ENCODE results near the gene TRA2A. TPM values are rescaled to one million over a fixed set of nuclear protein-coding genes. Genes with fewer than 3 reads are reported as not detected.

TRA2A gene
- total RNA-seq, 1 donor from 2014 or later: 58.3 TPM

DNA sequence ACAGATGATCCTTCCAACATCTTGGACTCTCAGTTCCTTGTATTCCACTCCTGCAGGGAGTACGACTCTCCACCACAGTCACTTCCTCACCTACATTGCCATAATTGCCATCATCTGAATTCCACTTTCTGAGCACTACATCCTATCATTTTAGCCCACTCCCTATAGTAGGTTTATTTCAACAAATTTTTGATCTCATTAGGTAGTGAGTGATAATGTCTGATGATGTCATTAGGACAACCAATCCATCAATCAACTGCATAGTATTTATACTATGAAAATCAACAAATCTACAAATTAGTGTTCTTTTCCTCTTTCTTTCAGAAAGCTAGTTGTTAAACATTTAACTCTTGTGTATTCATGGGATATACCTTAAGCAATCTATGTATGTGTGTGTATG is 13.7 kb upstream of the TRA2A start:
- H3K9me3 Mint-ChIP-seq (ENCODE audit: low read depth): no peaks in the 10 kb centered on the region
- H3K4me1 Mint-ChIP-seq (ENCODE audit: low read depth): peaks cover 5% of the 10 kb centered on the region
- H3K27ac Mint-ChIP-seq (ENCODE audit: unreplicated experiment): no peak overlapping the region
- H3K4me3 Mint-ChIP-seq (ENCODE audit: unreplicated experiment): no peak overlapping the region
- no peaks in the 10 kb centered on the region for H3K36me3 Mint-ChIP-seq (ENCODE audit: low read depth)
- no peak for TF ChIP-seq CTCF (IDR thresholded peaks at IDR 0.05)
- DNase-seq (ENCODE audit: low spot score): no peak
- H3K27me3 Mint-ChIP-seq (ENCODE audit: low read depth): peaks cover 2% of the 10 kb centered on the region

DNA sequence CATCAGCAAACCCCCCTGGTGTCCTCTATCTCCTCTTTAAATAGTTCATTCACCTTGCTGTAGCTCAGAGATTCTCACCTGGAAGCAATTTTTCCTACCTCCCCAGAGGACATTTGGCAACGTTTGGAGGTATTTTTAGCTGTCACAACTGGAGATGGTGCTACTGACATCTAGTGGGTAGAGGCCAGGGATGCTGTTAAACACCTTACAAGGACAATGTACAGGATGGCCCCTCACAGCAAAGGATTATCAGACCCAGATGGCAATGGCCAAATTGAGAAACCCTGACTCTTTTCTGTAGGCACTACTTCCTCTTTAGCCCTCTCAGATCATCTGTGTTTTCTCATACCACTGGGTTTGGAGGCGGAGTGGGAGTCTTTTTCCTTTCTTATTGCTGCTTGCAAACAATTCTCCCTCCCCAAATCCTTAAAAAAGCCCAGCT is 13.2 kb upstream of the TRA2A start:
- TF ChIP-seq CTCF (IDR thresholded peaks at IDR 0.05): peak; percentile 69
- H3K36me3 Mint-ChIP-seq (ENCODE audit: low read depth): no peaks in the 10 kb centered on the region
- H3K4me3 Mint-ChIP-seq (ENCODE audit: unreplicated experiment): no peak overlapping the region
- DNase-seq (ENCODE audit: low spot score): no peak
- peaks cover 5% of the 10 kb centered on the region for H3K4me1 Mint-ChIP-seq (ENCODE audit: low read depth)
- no peak overlapping the region for H3K27ac Mint-ChIP-seq (ENCODE audit: unreplicated experiment)
- H3K9me3 Mint-ChIP-seq (ENCODE audit: low read depth): no peaks in the 10 kb centered on the region
- H3K27me3 Mint-ChIP-seq (ENCODE audit: low read depth): peaks cover 2% of the 10 kb centered on the region

- no peak for TF ChIP-seq CTCF (IDR thresholded peaks at IDR 0.05)
- Mint-ChIP-seq H3K27ac (ENCODE audit: unreplicated experiment) (no peak overlapping the region), H3K4me3 (ENCODE audit: unreplicated experiment) (no peak overlapping the region), H3K36me3 (ENCODE audit: low read depth) (no peaks in the 10 kb centered on the region), H3K9me3 (ENCODE audit: low read depth) (no peaks in the 10 kb centered on the region), H3K4me1 (ENCODE audit: low read depth) (peaks cover 5% of the 10 kb centered on the region), H3K27me3 (ENCODE audit: low read depth) (no peaks in the 10 kb centered on the region)
- DNase-seq (ENCODE audit: low spot score): no peak
These were observed 11.0 kb upstream of the TRA2A start for GRCh38 chr7:23542752-23543151.

DNA sequence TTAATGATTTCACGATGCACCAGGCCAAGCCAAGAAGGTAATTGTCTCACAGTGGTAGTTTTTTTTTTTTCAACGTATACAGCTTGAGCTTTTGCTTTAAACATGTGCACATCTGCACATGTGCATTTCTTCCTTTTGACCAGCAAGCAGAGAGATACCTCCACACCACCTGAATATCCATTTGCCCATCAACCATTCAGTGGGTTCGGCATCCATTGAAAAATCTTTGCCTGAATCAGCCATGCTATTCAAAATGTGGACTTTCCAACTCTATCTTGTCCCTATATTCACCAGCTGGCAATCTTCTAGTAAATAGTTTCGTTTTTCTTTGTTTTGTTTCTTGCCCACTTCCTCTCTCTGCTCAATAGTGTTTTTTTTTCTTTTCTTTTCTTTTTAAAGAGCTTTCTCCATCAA is 7.7 kb upstream of the TRA2A start:
- H3K9me3 Mint-ChIP-seq (ENCODE audit: low read depth): no peaks in the 10 kb centered on the region
- no peak for TF ChIP-seq CTCF (IDR thresholded peaks at IDR 0.05)
- H3K27ac Mint-ChIP-seq (ENCODE audit: unreplicated experiment): no peak overlapping the region
- H3K27me3 Mint-ChIP-seq (ENCODE audit: low read depth): no peaks in the 10 kb centered on the region
- H3K36me3 Mint-ChIP-seq (ENCODE audit: low read depth): no peaks in the 10 kb centered on the region
- H3K4me3 Mint-ChIP-seq (ENCODE audit: unreplicated experiment): no peak overlapping the region
- H3K4me1 Mint-ChIP-seq (ENCODE audit: low read depth): no peaks in the 10 kb centered on the region
- DNase-seq (ENCODE audit: low spot score): no peak

- Mint-ChIP-seq H3K36me3 (ENCODE audit: low read depth) (no peaks in the 10 kb centered on the region), H3K9me3 (ENCODE audit: low read depth) (no peaks in the 10 kb centered on the region), H3K27me3 (ENCODE audit: low read depth) (no peaks in the 10 kb centered on the region), H3K4me3 (ENCODE audit: unreplicated experiment) (no peak overlapping the region), H3K4me1 (ENCODE audit: low read depth) (no peaks in the 10 kb centered on the region), H3K27ac (ENCODE audit: unreplicated experiment) (no peak overlapping the region)
- no peak for DNase-seq (ENCODE audit: low spot score)
- no peak for TF ChIP-seq CTCF (IDR thresholded peaks at IDR 0.05)
These were observed 6.5 kb upstream of the TRA2A start for GRCh38 chr7:23538301-23538700.

Data from chondrocyte (in vitro differentiated cells).